OCI-LY1 (cell line): ENCODE data around the gene RGS11.

Experiments used
- H2AFZ ChIP-seq: fragments of 200-600 bp; sonication (generic), shearing (Covaris generic); 2 replicates; pipeline ENCODE4 v1.6.0; 2014; ENCODE audit warnings: antibody characterized with exemption, mild to moderate bottlenecking, low read length
- H3F3A ChIP-seq: fragments of 200-600 bp; sonication (generic), shearing (Covaris generic); 2 replicates; pipeline ENCODE4 v1.6.0; 2014; ENCODE audit warnings: mild to moderate bottlenecking, antibody characterized with exemption, low read length, moderate library complexity; ENCODE audit not compliant: insufficient read depth
- H3K27ac ChIP-seq: fragments of 200-600 bp; sonication (generic); 2 replicates; pipeline ENCODE4 v1.5.1; 2014; ENCODE audit warnings: low read length, mixed run types, mild to moderate bottlenecking, low read depth; ENCODE audit not compliant: poor library complexity, severe bottlenecking
- H3K27me3 ChIP-seq: fragments of 200-600 bp; sonication (generic); 2 replicates; pipeline ENCODE4 v1.6.0; 2014; ENCODE audit warnings: antibody characterized with exemption, mild to moderate bottlenecking, low read length, moderate library complexity; ENCODE audit not compliant: insufficient read depth
- H3K36me3 ChIP-seq: fragments of 200-600 bp; sonication (generic); 2 replicates; pipeline ENCODE4 v1.6.1; 2014; ENCODE audit warnings: mild to moderate bottlenecking, antibody characterized with exemption, low read length, moderate library complexity, mixed read lengths; ENCODE audit not compliant: insufficient read depth
- H3K4me1 ChIP-seq: fragments of 200-600 bp; sonication (generic); 2 replicates; pipeline ENCODE4 v1.5.1; 2014; ENCODE audit warnings: mild to moderate bottlenecking, low read length, moderate library complexity; ENCODE audit not compliant: insufficient read depth, severe bottlenecking
- H3K4me2 ChIP-seq: fragments of 200-600 bp; sonication (generic), shearing (Covaris generic); 2 replicates; pipeline ENCODE4 v1.6.1; 2014; ENCODE audit warnings: low read length
- H3K4me3 ChIP-seq: fragments of 200-600 bp; sonication (generic); 2 replicates; pipeline ENCODE4 v1.5.1; 2014; ENCODE audit warnings: low read length, low read depth, mild to moderate bottlenecking, mixed read lengths; ENCODE audit not compliant: poor library complexity, severe bottlenecking
- H3K79me2 ChIP-seq: fragments of 200-600 bp; shearing (Covaris generic); 2 replicates; pipeline ENCODE4 v1.6.1; 2016; ENCODE audit warnings: mixed run types, low read length, mixed read lengths; ENCODE audit not compliant: insufficient read depth
- H3K9ac ChIP-seq: fragments of 200-600 bp; sonication (generic), shearing (Covaris generic); 2 replicates; pipeline ENCODE4 v1.6.1; 2014; ENCODE audit warnings: mild to moderate bottlenecking, low read length, mixed read lengths
- H3K9me2 ChIP-seq: fragments of 200-600 bp; sonication (generic), shearing (Covaris generic); 2 replicates; pipeline ENCODE4 v1.6.1; 2014; ENCODE audit warnings: low read depth, mild to moderate bottlenecking, low read length, mixed read lengths
- H3K9me3 ChIP-seq: fragments of 200-600 bp; shearing (Covaris generic); 2 replicates; pipeline ENCODE4 v1.6.1; 2014; ENCODE audit warnings: low read length, mixed read lengths
- H4K20me1 ChIP-seq: fragments of 200-600 bp; sonication (generic), shearing (Covaris generic); 2 replicates; pipeline ENCODE4 v1.6.0; 2016; ENCODE audit warnings: mild to moderate bottlenecking, low read length; ENCODE audit not compliant: insufficient read depth
- CTCF ChIP-seq: fragments of 200-600 bp; sonication (generic), shearing (Covaris generic); IDR thresholded peaks from 2 replicates; pipeline ENCODE4 v1.5.1; 2017; ENCODE audit warnings: mild to moderate bottlenecking, antibody characterized with exemption, low read length, moderate library complexity, mixed read lengths
- EZH2 ChIP-seq: fragments of 200-600 bp; sonication (generic), shearing (Covaris generic); IDR thresholded peaks from 2 replicates; pipeline ENCODE4 v1.8.0; 2017; ENCODE audit warnings: borderline replicate concordance, mixed run types, mild to moderate bottlenecking, antibody characterized with exemption, low read length, moderate library complexity, mixed read lengths

The RGS11 gene

GRCh38 chr16:318628-319027 is 42.9 kb upstream of the RGS11 start:
- Histone ChIP-seq H3K4me2 (no peak overlapping the region), H3K36me3 (peaks cover 16% of the 10 kb centered on the region; the same call in 1 of the 2 replicates), H3K79me2 (no peaks in the 10 kb centered on the region), H2AFZ (no peak overlapping the region), H4K20me1 (no peaks in the 10 kb centered on the region), H3K9me2 (no peaks in the 10 kb centered on the region), H3K9ac (no peak overlapping the region), H3K4me3 (no peak overlapping the region), H3K27ac (no peak overlapping the region), H3K27me3 (no peaks in the 10 kb centered on the region), H3F3A (no peaks in the 10 kb centered on the region), H3K9me3 (no peaks in the 10 kb centered on the region), H3K4me1 (peaks cover 3% of the 10 kb centered on the region)
- TF ChIP-seq EZH2, result no peak
- peak; percentile 23 for TF ChIP-seq CTCF

GRCh38 chr16:317583-317982 is 41.8 kb upstream of the RGS11 start:
- Histone ChIP-seq H4K20me1 (no peaks in the 10 kb centered on the region), H3K4me2 (no peak overlapping the region), H3K4me1 (no peaks in the 10 kb centered on the region), H3K4me3 (no peak overlapping the region), H3K79me2 (no peaks in the 10 kb centered on the region), H3K27me3 (no peaks in the 10 kb centered on the region), H3K9me2 (no peaks in the 10 kb centered on the region), H3K9ac (no peak overlapping the region), H3K9me3 (no peaks in the 10 kb centered on the region), H3K36me3 (peaks cover 25% of the 10 kb centered on the region; the same call in 1 of the 2 replicates), H3K27ac (no peak overlapping the region), H2AFZ (no peak overlapping the region), H3F3A (no peaks in the 10 kb centered on the region)
- TF ChIP-seq EZH2, result no peak
- no peak for TF ChIP-seq CTCF

- Histone ChIP-seq H3F3A (no peaks in the 10 kb centered on the region), H3K4me1 (no peaks in the 10 kb centered on the region), H3K4me2 (no peak overlapping the region), H2AFZ (no peak overlapping the region), H3K36me3 (peaks cover 31% of the 10 kb centered on the region; the same call in 1 of the 2 replicates), H4K20me1 (no peaks in the 10 kb centered on the region), H3K27me3 (no peaks in the 10 kb centered on the region), H3K9ac (no peak overlapping the region), H3K4me3 (no peak overlapping the region), H3K9me3 (no peaks in the 10 kb centered on the region), H3K9me2 (no peaks in the 10 kb centered on the region), H3K27ac (no peak overlapping the region), H3K79me2 (no peaks in the 10 kb centered on the region)
- TF ChIP-seq CTCF (no peak), EZH2 (no peak)
These were observed 41.2 kb upstream of the RGS11 start for GRCh38 chr16:316741-317464.
